ENCODE results near the gene CTTN. TPM values are rescaled to one million over a fixed set of nuclear protein-coding genes. Genes with fewer than 3 reads are reported as not detected.

CTTN gene
- total and polyA plus RNA-seq, 9 of the 15 experiments (the other 6 are each of a cell fraction or from before 2014, with no cell fraction given) = 9.9 to 158 (median 99.7) TPM

- Histone ChIP-seq H3K9me3 (replicated peaks; ENCODE audit: control insufficient read depth, insufficient read depth, low read depth, low read length) (no peaks in the 10 kb centered on the region), H3K27ac (ENCODE audit: extremely low read depth, low read depth, low read length) (no peak overlapping the region), H3K4me3 (no peak overlapping the region), H3K4me1 (replicated peaks in 1 of 2; ENCODE audit: control insufficient read depth in 2 of 2, insufficient read depth in 2 of 2, low read length in 2 of 2) (peaks cover 7 to 9% of the 10 kb centered on the region in 2 experiments; a peak in 4 of 5 replicates), H3K9ac (ENCODE audit: insufficient read depth in 1 of 2, low read depth in 2 of 2, low read length in 2 of 2) (no peak overlapping the region), H3K9me1 (ENCODE audit: control insufficient read depth, insufficient read depth, low read length) (peaks cover 4% of the 10 kb centered on the region), H2AFZ (ENCODE audit: low read depth, low read length) (no peak overlapping the region), H3K4me2 (ENCODE audit: insufficient read depth, low read length) (no peak overlapping the region), H3K36me3 (ENCODE audit: control insufficient read depth, insufficient read depth, low read length) (peaks cover 88% of the 10 kb centered on the region), H3K27me3 (ENCODE audit: control insufficient read depth in 2 of 2, insufficient read depth in 2 of 2, low read length in 2 of 2) (no peaks in the 10 kb centered on the region), H3K79me2 (ENCODE audit: control insufficient read depth, insufficient read depth, low read length) (no peaks in the 10 kb centered on the region), H4K20me1 (replicated peaks; ENCODE audit: control insufficient read depth, insufficient read depth, low read length) (no peaks in the 10 kb centered on the region)
- POLR2A ChIA-PET = interaction anchor here (0.6 to 0.8 kb wide), 2 partner anchors 15 to 155 kb away, joined by 4 read pairs; no protein-coding TSS in a partner anchor
- ATAC-seq (no peak), DNase-seq (ENCODE audit: extremely low read depth in 1 of 4, low spot score in 3 of 4) (no peak), FAIRE-seq (no peak)
- 94% methylated on average over 20 of the region's 28 CpGs for WGBS (ENCODE audit: insufficient coverage, low coverage, missing lambda C conversion rate)
- no peak for TF ChIP-seq HINFP (tag; conservative IDR thresholded peaks at IDR 0.05; ENCODE audit: low read depth)
- TF ChIP-seq POLR2G (IDR thresholded peaks at IDR 0.05; ENCODE audit: low read depth, low read length) = peak; percentile 28; the same call in 1 of the 2 replicates
- TF ChIP-seq, protein P1, sequence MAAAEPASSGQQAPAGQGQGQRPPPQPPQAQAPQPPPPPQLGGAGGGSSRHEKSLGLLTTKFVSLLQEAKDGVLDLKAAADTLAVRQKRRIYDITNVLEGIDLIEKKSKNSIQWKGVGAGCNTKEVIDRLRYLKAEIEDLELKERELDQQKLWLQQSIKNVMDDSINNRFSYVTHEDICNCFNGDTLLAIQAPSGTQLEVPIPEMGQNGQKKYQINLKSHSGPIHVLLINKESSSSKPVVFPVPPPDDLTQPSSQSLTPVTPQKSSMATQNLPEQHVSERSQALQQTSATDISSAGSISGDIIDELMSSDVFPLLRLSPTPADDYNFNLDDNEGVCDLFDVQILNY (CRISPR knock-in tag; IDR thresholded peaks at IDR 0.05) = no peak
- CTCF ChIA-PET (ENCODE audit: low intra/inter-chr PET ratio) = no interaction called here
- in situ Hi-C loops (cut with MboI) = no loop called here
- BruUV-seq (replicated peaks) = no TSS peak
- intact Hi-C loops (cut with micrococcal nuclease) = no loop called here
These were observed 16.2 kb downstream of the CTTN start for GRCh38 chr11:70414341-70415100.

Measured in K562 (cell line).